GM23248 (cell line): ENCODE measurements around the gene PPP5C.

Experiments used
- EZH2 ChIP-seq: fragments of 200-600 bp; sonication (generic); IDR thresholded peaks from 2 replicates; pipeline ENCODE4 v1.6.1; 2018; ENCODE audit warnings: antibody characterized with exemption, mild to moderate bottlenecking; ENCODE audit not compliant: insufficient read depth, poor library complexity, severe bottlenecking
- EZH2phosphoT487 ChIP-seq: fragments of 200-600 bp; sonication (generic); IDR thresholded peaks from 2 replicates; pipeline ENCODE4 v1.6.1; 2018; ENCODE audit warnings: antibody characterized with exemption, moderate library complexity, mild to moderate bottlenecking, low read depth; ENCODE audit not compliant: insufficient read depth

DNA sequence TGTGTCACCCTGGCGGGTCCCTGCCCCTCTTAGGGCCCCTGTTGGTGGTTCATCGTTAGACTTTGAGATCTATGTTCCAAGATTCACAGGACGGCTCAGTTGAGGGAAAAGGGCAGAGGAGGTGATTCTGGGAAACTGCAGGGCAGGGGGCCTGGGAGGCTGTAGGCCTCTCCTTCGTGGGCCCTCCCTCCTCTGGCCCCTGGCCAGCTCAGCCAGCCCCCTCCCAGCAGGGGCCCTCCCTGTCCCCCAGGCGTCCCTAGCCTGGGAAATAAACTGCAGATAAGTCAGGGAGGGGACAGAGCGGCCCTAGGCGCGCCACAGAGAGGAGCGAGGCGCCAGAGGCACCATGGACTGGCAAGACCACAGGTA is 43.6 kb upstream of the PPP5C start:
- TF ChIP-seq EZH2phosphoT487 (no peak), EZH2 (no peak)
